ENCODE measurements around the gene SRSF9. TPM values are rescaled to one million over a fixed set of nuclear protein-coding genes. Genes with fewer than 3 reads are reported as not detected.
"Not testable (repeated sequence)": the region's sequence is repeated elsewhere in the genome, so short reads cannot be mapped to it uniquely, and the experiment has no call there.

The SRSF9 gene
- total and polyA plus RNA-seq, 2 donors = 80.0 to 90.6 TPM

DNA sequence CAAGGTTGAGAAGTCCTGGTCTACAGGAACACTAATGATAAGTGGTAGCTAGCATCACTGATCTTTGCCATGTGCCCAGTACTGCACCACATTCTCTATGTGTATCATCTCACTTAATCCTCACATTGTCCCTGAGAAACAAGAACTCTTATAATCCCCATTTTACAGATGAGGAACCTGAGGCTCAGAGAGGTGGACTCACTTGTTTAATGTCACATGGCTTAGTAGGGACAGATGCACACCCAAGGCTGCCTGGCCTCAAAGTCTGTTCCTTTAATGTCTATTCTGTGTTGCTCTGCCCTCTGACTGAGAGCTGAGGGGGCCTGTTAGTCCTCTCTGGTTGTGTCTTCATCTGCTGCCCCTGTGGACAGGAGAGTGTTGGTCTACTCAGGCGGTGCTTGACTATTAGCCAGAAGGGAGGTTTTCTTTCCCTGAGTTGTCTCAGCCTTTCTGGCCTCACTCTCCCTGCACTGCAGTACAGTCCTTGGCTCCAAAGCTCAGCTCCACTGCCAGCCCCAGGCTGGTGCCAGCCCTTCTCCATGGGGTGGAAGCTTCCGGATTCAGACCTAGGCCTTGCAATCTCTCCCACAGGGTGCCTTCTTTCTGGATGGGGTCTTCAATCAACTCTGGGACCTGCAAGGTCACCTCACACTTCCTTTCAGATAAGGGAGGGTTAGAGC is 21.4 kb upstream of the SRSF9 start:
- no peak overlapping the region for H3K27ac ChIP-seq (ENCODE audit: low read depth)
- no peaks in the 10 kb centered on the region for H3K4me1 ChIP-seq (ENCODE audit: insufficient read depth)
- 86% methylated on average over 2 of the region's 2 CpGs for WGBS
- no peak for DNase-seq (ENCODE audit: extremely low spot score)
- H3K4me3 ChIP-seq (ENCODE audit: low read depth, low read length) = no peak overlapping the region
- H3K36me3 ChIP-seq (ENCODE audit: insufficient read depth) = no peaks in the 10 kb centered on the region

- no peak overlapping the region for H3K27ac ChIP-seq (ENCODE audit: low read depth)
- no peaks in the 10 kb centered on the region for H3K4me1 ChIP-seq (ENCODE audit: insufficient read depth)
- no peak for DNase-seq (ENCODE audit: extremely low spot score)
- H3K4me3 ChIP-seq (ENCODE audit: low read depth, low read length) = no peak overlapping the region
- no peaks in the 10 kb centered on the region for H3K36me3 ChIP-seq (ENCODE audit: insufficient read depth)
- WGBS = 93% methylated on average over 5 of the region's 5 CpGs
Observed at GRCh38 chr12:120490325-120490724, 20.8 kb upstream of the SRSF9 start.

GRCh38 chr12:120489018-120489417 is 19.5 kb upstream of the SRSF9 start:
- DNase-seq (ENCODE audit: extremely low spot score) = no peak
- H3K36me3 ChIP-seq (ENCODE audit: insufficient read depth) = no peaks in the 10 kb centered on the region
- no peak overlapping the region for H3K27ac ChIP-seq (ENCODE audit: low read depth)
- no peaks in the 10 kb centered on the region for H3K4me1 ChIP-seq (ENCODE audit: insufficient read depth)
- H3K4me3 ChIP-seq (ENCODE audit: low read depth, low read length) = no peak overlapping the region
- WGBS = 63% methylated on average over 4 of the region's 4 CpGs

GRCh38 chr12:120488057-120488640 is 18.6 kb upstream of the SRSF9 start:
- WGBS = 68% methylated on average over 5 of the region's 5 CpGs
- H3K36me3 ChIP-seq (ENCODE audit: insufficient read depth) = no peaks in the 10 kb centered on the region
- no peak overlapping the region for H3K27ac ChIP-seq (ENCODE audit: low read depth)
- no peaks in the 10 kb centered on the region for H3K4me1 ChIP-seq (ENCODE audit: insufficient read depth)
- no peak overlapping the region for H3K4me3 ChIP-seq (ENCODE audit: low read depth, low read length)
- DNase-seq (ENCODE audit: extremely low spot score) = no peak

DNA sequence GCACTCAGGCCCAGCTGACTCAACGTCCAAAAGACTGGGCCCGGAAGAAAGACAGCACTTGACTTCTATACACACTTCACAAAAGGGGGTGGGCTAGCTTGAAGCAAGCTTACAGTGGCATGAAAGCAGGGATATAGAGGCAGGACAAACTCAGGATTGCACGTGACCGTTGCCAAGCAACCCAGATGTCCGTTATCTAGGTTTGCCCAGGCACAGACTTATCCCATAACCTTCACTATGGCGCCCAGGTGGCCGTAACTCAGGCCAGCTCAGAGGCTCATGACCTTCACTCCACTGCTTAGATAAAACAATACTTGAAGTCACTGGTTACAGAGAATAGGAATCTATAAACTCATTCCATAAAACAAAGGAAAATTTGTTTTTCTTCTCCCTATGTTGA is 18.0 kb upstream of the SRSF9 start:
- H3K27ac ChIP-seq (ENCODE audit: low read depth); H3K4me1 ChIP-seq (ENCODE audit: insufficient read depth); H3K4me3 ChIP-seq (ENCODE audit: low read depth, low read length); H3K36me3 ChIP-seq (ENCODE audit: insufficient read depth); DNase-seq (ENCODE audit: extremely low spot score): not testable (repeated sequence)
- 72% methylated on average over 7 of the region's 7 CpGs for WGBS

DNA sequence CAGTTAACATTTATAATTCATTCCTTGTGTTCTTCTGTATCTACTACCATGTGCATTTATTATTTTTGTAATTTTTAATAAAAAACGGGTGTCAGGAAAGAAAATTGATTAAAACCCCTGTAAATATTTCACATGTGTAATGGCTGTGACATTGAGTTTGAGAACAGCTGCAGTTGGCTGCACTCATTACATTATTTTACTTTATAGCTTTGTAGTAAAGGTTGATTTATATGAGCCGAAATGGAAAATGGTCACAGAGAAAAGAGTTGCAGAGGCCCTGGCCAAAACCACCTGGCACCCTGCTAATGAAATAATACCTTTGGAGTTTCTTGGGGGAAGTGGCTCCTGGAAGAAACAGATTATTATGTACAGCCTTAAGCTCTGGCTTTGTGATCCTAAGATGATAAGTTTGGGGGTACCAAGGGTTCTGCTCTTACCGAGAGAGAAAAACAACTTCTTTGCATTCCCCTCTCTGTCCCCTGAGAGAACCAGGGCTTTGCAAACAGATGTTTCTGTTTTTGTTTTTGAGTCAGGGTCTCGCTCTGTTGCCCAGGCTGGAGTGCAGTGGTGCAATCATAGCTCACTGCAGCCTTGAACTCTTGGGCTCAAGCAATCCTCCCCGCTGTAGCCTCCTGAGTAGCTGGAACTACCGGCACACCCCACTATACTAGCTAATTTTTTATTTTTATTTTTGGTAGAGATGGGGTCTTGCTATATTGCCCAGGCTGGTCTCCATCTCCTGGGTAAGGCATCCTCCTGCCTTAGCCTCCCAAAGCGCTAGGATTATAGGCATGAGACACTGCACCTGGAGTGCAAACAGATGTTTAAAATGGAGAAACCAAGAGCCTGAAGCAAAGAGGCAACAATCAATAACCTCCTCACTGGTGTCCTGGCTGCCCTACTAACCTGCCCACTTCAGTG is 16.7 kb upstream of the SRSF9 start:
- H3K36me3 ChIP-seq (ENCODE audit: insufficient read depth) = no peaks in the 10 kb centered on the region
- no peak overlapping the region for H3K4me3 ChIP-seq (ENCODE audit: low read depth, low read length)
- H3K4me1 ChIP-seq (ENCODE audit: insufficient read depth) = no peaks in the 10 kb centered on the region
- H3K27ac ChIP-seq (ENCODE audit: low read depth) = no peak overlapping the region
- no peak for DNase-seq (ENCODE audit: extremely low spot score)
- 93% methylated on average over 7 of the region's 7 CpGs for WGBS

GRCh38 chr12:120483621-120484020 is 14.1 kb upstream of the SRSF9 start:
- Histone ChIP-seq H3K4me3 (ENCODE audit: low read depth, low read length) (no peak overlapping the region), H3K36me3 (ENCODE audit: insufficient read depth) (no peaks in the 10 kb centered on the region), H3K27ac (ENCODE audit: low read depth) (no peak overlapping the region), H3K4me1 (ENCODE audit: insufficient read depth) (no peaks in the 10 kb centered on the region)
- DNase-seq (ENCODE audit: extremely low spot score) = no peak
- 97% methylated on average over 1 of the region's 1 CpG for WGBS

DNA sequence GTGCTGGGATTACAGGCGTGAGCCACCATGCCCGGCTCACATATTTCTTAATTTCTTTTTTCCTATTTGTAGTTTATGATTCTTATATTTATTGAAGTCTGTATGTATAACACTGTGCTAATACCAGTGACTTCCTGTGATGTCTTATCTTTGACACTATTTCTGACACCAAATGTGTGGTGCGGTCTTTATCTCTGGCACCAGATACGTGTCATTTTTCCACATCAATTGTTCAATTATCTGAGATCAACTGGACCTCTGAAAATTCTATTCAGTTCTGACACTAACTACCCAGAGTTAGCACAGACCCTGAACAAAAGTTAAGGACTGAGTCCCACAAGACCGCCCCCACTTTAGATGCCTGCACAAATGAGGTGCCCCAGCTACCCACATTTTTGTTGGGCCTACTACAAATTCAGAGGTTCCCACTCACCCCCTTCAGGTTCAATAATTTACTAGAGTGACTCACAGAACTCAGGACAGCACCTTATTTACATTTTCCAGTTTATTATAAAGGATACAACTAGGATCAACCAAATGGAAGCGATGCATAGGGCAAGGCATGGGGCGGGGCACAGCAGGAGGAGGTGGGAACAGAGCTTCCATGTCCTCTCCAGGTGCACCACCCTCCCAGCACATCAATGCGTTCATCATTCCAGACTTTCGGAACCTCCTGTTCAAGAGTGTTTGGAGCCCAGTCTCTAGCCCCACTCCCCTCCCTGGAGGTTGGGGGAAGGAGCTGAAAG is 11.6 kb upstream of the SRSF9 start:
- no peak for DNase-seq (ENCODE audit: extremely low spot score)
- Histone ChIP-seq H3K36me3 (ENCODE audit: insufficient read depth) (no peaks in the 10 kb centered on the region), H3K4me3 (ENCODE audit: low read depth, low read length) (no peak overlapping the region), H3K27ac (ENCODE audit: low read depth) (no peak overlapping the region), H3K4me1 (ENCODE audit: insufficient read depth) (no peaks in the 10 kb centered on the region)
- 94% methylated on average over 9 of the region's 9 CpGs for WGBS

DNA sequence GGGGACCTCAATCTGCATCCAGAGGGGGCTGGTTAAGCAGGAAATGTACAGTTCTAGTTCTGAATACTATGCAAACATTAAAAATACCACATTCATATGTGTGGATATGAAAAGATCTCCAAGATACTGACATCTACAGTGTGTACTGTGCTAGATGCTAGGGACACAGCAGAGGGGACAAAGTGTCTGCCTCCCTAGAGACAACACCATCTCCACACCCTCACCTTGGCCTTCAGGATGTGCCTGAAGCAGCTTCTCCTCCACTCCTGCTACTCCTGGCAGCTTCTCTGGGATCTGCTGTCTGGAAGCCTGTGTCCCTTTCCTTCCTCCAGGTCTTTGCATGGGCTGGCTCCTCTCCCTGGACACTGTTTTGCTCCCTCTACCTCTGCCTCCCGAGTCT is 10.7 kb upstream of the SRSF9 start:
- H3K4me1 ChIP-seq (ENCODE audit: insufficient read depth) = no peaks in the 10 kb centered on the region
- H3K36me3 ChIP-seq (ENCODE audit: insufficient read depth) = no peaks in the 10 kb centered on the region
- WGBS = 74% methylated on average over 1 of the region's 1 CpG
- no peak overlapping the region for H3K4me3 ChIP-seq (ENCODE audit: low read depth, low read length)
- no peak for DNase-seq (ENCODE audit: extremely low spot score)
- no peak overlapping the region for H3K27ac ChIP-seq (ENCODE audit: low read depth)

DNA sequence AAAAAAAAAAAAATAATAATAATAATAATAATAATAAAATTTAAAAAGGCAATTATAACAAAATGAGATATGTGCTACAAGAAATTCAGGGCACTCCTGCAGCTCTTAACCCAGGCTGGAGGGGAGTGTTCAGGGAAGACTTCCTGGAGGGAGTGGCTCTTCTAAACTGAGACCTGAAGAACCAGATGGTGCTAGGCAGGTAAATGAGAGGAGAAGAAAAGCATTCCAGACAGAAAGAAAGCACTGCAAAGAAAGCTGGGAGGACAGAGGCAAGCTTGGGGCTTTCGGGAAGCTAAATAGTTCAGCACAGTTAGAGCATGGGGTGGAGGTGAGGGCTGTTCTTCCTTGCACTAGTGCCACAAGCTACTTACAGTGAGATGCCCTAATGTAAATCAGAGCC is 9.9 kb upstream of the SRSF9 start:
- Histone ChIP-seq H3K4me3 (ENCODE audit: low read depth, low read length) (no peak overlapping the region), H3K36me3 (ENCODE audit: insufficient read depth) (no peaks in the 10 kb centered on the region), H3K4me1 (ENCODE audit: insufficient read depth) (no peaks in the 10 kb centered on the region), H3K27ac (ENCODE audit: low read depth) (no peak overlapping the region)
- WGBS = 96% methylated on average over 1 of the region's 1 CpG
- DNase-seq (ENCODE audit: extremely low spot score) = no peak

GRCh38 chr12:120475643-120476042 is 6.1 kb upstream of the SRSF9 start:
- no peak for DNase-seq (ENCODE audit: extremely low spot score)
- no peak overlapping the region for H3K4me3 ChIP-seq (ENCODE audit: low read depth, low read length)
- no peak overlapping the region for H3K27ac ChIP-seq (ENCODE audit: low read depth)
- H3K4me1 ChIP-seq (ENCODE audit: insufficient read depth) = no peaks in the 10 kb centered on the region
- 97% methylated on average over 1 of the region's 1 CpG for WGBS
- H3K36me3 ChIP-seq (ENCODE audit: insufficient read depth) = no peaks in the 10 kb centered on the region

DNA sequence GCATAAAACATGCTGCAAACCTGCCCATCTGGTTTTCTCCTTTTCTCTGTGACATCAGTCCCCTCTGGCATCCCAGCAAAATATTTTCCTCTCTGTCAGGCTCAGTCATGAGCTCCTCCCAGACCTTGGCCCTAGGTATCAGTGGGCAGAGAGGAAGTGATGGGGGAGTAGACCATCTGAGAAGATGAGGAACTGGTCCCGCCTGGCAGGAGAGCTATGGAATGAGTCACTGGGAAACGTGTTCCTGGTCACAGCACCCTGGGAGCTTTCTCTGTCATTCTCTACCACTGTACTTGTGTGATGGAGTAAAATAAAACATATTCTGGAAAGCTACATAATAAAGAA is 5.0 kb upstream of the SRSF9 start:
- DNase-seq (ENCODE audit: extremely low spot score) = no peak
- Histone ChIP-seq H3K4me1 (ENCODE audit: insufficient read depth) (no peaks in the 10 kb centered on the region), H3K27ac (ENCODE audit: low read depth) (no peak overlapping the region), H3K4me3 (ENCODE audit: low read depth, low read length) (no peak overlapping the region), H3K36me3 (ENCODE audit: insufficient read depth) (no peaks in the 10 kb centered on the region)
- WGBS = 41% methylated on average over 2 of the region's 2 CpGs

- Histone ChIP-seq H3K27ac (ENCODE audit: low read depth) (no peak overlapping the region), H3K4me3 (ENCODE audit: low read depth, low read length) (no peak overlapping the region), H3K4me1 (ENCODE audit: insufficient read depth) (no peaks in the 10 kb centered on the region), H3K36me3 (ENCODE audit: insufficient read depth) (no peaks in the 10 kb centered on the region)
- no peak for DNase-seq (ENCODE audit: extremely low spot score)
- WGBS = 89% methylated on average over 6 of the region's 6 CpGs
Observed at GRCh38 chr12:120473807-120474615, 4.5 kb upstream of the SRSF9 start.

All from urinary bladder (tissue), 4 donors.